CD8-positive, alpha-beta memory T cell (primary cell): ENCODE measurements around the gene SLITRK2. TPM values are rescaled to one million over a fixed set of nuclear protein-coding genes. Genes with fewer than 3 reads are reported as not detected.

Experiments
- CTCF ChIA-PET: fragments of 350-600 bp; sonication (Branson Sonifier 250); formaldehyde crosslinking; loops from one replicate; lab custom pipeline; 2021; ENCODE audit warnings: antibody characterized with exemption; lab: Charles Lee
- POLR2A ChIA-PET: fragments of 350-600 bp; sonication (Branson Sonifier 250); formaldehyde crosslinking; loops from one replicate; lab custom pipeline; 2021; ENCODE audit warnings: antibody characterized with exemption; lab: Charles Lee
- DNase-seq, 5 donors: peaks; one replicate each; pipeline versions ENCODE4 v3.0.0 to v3.0.0-alpha.2; 2020 to 2022; ENCODE audit warnings: mixed read lengths in 1 of 5
- H3K27ac ChIP-seq: one replicate; pipeline ENCODE4 v1.7.0; 2013; ENCODE audit warnings: low read depth, mild to moderate bottlenecking, low read length, moderate library complexity
- H3K27me3 ChIP-seq: 2 replicates; pipeline ENCODE4 v1.7.0; 2013; ENCODE audit warnings: low read length, mild to moderate bottlenecking; ENCODE audit not compliant: insufficient read depth, poor library complexity, severe bottlenecking
- H3K36me3 ChIP-seq: 2 replicates; pipeline ENCODE4 v1.7.0; 2013; ENCODE audit warnings: mild to moderate bottlenecking, low read length, moderate library complexity; ENCODE audit not compliant: insufficient read depth
- H3K4me1 ChIP-seq: 2 replicates; pipeline ENCODE4 v1.7.0; 2013; ENCODE audit warnings: mild to moderate bottlenecking, low read length, moderate library complexity; ENCODE audit not compliant: insufficient read depth
- H3K4me3 ChIP-seq: 2 replicates; pipeline ENCODE4 v1.7.0; 2013; ENCODE audit warnings: mild to moderate bottlenecking, low read length
- H3K9me3 ChIP-seq: 2 replicates; pipeline ENCODE4 v1.7.0; 2013; ENCODE audit warnings: mild to moderate bottlenecking, low read length
- H3K27ac Mint-ChIP-seq, 8 donors: one replicate each; pipeline ENCODE4 v1.8.0; 2020 to 2021; ENCODE audit warnings: mixed read lengths in 8 of 8, mild to moderate bottlenecking in 6 of 8, inconsistent platforms in 3 of 8, moderate library complexity in 3 of 8
- H3K27me3 Mint-ChIP-seq, 2 donors: one replicate each; pipeline ENCODE4 v1.8.0; 2020 to 2021; ENCODE audit warnings: mixed read lengths in 2 of 2, mild to moderate bottlenecking in 1 of 2, moderate library complexity in 1 of 2
- H3K36me3 Mint-ChIP-seq, 3 donors: one replicate each; pipeline ENCODE4 v1.8.0; 2020 to 2021; ENCODE audit warnings: mixed read lengths in 3 of 3, inconsistent platforms in 1 of 3, mild to moderate bottlenecking in 1 of 3
- H3K4me1 Mint-ChIP-seq, 3 donors: one replicate each; pipeline ENCODE4 v1.8.0; 2020 to 2021; ENCODE audit warnings: mixed read lengths in 3 of 3, inconsistent platforms in 1 of 3, mild to moderate bottlenecking in 1 of 3
- H3K4me3 Mint-ChIP-seq, 7 donors: one replicate each; pipeline ENCODE4 v1.8.0; 2020 to 2021; ENCODE audit warnings: mixed read lengths in 7 of 7, mild to moderate bottlenecking in 6 of 7, moderate library complexity in 4 of 7, inconsistent platforms in 2 of 7
- H3K9me3 Mint-ChIP-seq, 5 donors: one replicate each; pipeline ENCODE4 v1.8.0; 2020 to 2022; ENCODE audit warnings: mixed read lengths in 5 of 5, mild to moderate bottlenecking in 3 of 5, moderate library complexity in 2 of 5, inconsistent platforms in 1 of 5
- polyA plus RNA-seq: library from polyadenylated mRNA; unstranded; fragments of 300-500 nt; fragmentation: Illumina TruSeq; gene quantifications from one replicate; pipeline ENCODE4 v1.2.3, GENCODE V29; 2021
- total RNA-seq, 2 experiments: library from RNA; stranded (reverse); gene quantifications; one replicate each; pipeline ENCODE4 v1.2.3, GENCODE V29; 2021

SLITRK2 gene
- total and polyA plus RNA-seq, 3 experiments from 2014 or later, result not detected

DNA sequence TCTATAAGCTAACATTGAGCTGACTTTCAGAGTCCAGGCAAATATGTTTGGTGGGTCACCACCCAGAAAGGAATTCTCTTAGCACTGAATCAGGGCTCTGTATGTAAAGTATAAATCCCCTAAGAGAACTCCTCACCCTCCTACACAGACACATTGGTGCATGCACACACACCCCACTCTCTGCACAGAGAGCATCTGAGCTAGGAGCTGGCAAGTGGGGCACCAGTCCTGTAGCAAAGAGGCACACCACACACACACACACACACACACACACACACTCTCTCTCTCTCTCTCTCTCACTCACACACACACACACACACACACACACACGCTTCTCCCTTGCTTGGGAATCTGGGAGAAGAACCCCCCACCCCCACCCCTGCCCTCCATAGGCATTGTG lies 3.2 kb downstream of the SLITRK2 start:
- POLR2A ChIA-PET, result no interaction called here
- CTCF ChIA-PET, result no interaction called here
- Histone ChIP-seq H3K27me3 (no peaks in the 10 kb centered on the region), H3K27ac (no peak overlapping the region), H3K9me3 (no peaks in the 10 kb centered on the region), H3K4me3 (no peak overlapping the region), H3K36me3 (no peaks in the 10 kb centered on the region), H3K4me1 (no peaks in the 10 kb centered on the region)
- Mint-ChIP-seq H3K9me3 (peaks cover 0 to 3% (median 2%) of the 10 kb centered on the region in 5 donors), H3K36me3 (no peaks in the 10 kb centered on the region), H3K27ac (no peak overlapping the region), H3K27me3 (peaks cover 17 to 19% of the 10 kb centered on the region in 2 donors), H3K4me1 (peaks cover 0 to 2% (median 0%) of the 10 kb centered on the region in 3 donors), H3K4me3 (no peak overlapping the region)
- DNase-seq, result no peak

DNA sequence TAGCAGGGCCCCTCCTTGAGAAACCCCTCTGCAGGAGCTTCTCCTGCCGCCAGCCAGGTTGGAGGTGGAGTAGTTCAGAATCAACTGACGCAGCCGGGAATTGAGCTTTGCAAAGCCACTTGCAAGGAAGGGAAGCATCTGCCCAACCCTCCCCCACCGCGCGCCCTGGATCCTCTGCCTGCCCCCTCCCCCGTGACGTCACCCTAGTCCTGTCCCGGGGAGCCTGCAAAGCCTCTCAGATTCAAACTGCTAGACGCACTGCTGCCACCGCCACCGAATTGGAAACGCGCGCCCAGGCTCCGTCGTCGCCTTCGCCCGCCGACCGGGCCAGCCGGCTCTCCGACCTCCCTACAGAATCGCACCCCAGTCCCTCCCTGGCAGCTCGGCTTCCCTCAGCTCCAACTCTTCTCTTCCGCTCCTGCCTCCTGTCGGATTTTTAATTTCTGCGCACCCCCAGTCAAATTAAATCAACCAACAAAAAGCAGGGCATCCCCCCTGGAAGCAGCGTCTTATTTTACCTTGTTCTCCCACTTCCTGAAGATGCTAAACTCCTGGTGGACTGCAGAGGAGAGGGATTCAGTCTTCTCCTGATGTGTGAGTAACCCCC lies 3.8 kb downstream of the SLITRK2 start:
- ChIA-PET CTCF (no interaction called here), POLR2A (no interaction called here)
- no peak for DNase-seq
- H3K27ac Mint-ChIP-seq, result no peak overlapping the region
- H3K4me1 Mint-ChIP-seq, result peaks cover 0 to 2% (median 0%) of the 10 kb centered on the region in 3 donors
- no peaks in the 10 kb centered on the region for H3K36me3 Mint-ChIP-seq
- peaks cover 0 to 3% (median 2%) of the 10 kb centered on the region in 5 donors for H3K9me3 Mint-ChIP-seq
- no peak overlapping the region for H3K4me3 ChIP-seq
- no peaks in the 10 kb centered on the region for H3K4me1 ChIP-seq
- H3K27me3 ChIP-seq, result no peaks in the 10 kb centered on the region
- H3K27me3 Mint-ChIP-seq, result peaks cover 17 to 19% of the 10 kb centered on the region in 2 donors
- no peaks in the 10 kb centered on the region for H3K9me3 ChIP-seq
- H3K4me3 Mint-ChIP-seq, result no peak overlapping the region
- H3K36me3 ChIP-seq, result no peaks in the 10 kb centered on the region
- no peak overlapping the region for H3K27ac ChIP-seq

DNA sequence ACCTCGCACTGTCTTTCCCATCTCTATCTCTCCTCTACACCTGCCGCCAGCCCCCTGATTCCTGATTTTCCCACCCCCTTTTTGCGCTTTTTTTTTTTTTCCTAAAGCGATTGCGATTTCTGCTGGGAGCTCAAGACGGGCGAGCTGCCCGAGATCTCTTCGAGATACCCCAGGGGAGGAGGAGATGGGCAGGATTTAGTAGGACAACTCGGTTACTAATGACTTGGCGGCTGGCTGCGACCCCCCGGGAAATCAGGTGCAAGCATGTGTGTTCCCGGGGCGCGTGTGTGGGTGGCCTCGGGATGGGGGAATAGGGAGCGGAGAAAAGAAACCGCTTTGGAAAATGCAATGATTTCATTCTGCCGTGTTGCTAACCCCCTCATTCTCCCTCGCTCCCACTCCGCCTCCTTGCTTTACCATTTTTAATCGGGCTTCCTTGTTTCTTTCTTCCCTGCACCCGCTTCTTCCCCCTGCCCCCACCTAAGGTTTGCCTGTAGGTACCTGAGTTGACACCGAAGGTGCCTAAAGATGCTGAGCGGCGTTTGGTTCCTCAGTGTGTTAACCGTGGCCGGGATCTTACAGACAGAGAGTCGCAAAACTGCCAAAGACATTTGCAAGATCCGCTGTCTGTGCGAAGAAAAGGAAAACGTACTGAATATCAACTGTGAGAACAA lies 4.4 kb downstream of the SLITRK2 start:
- H3K4me3 Mint-ChIP-seq, result no peak overlapping the region
- Histone ChIP-seq H3K4me3 (no peak overlapping the region), H3K9me3 (no peaks in the 10 kb centered on the region), H3K27me3 (no peaks in the 10 kb centered on the region), H3K36me3 (no peaks in the 10 kb centered on the region), H3K27ac (no peak overlapping the region), H3K4me1 (no peaks in the 10 kb centered on the region)
- ChIA-PET CTCF (no interaction called here), POLR2A (no interaction called here)
- peaks cover 0 to 3% (median 2%) of the 10 kb centered on the region in 5 donors for H3K9me3 Mint-ChIP-seq
- peaks cover 0 to under 1% (median 0%) of the 10 kb centered on the region in 3 donors for H3K4me1 Mint-ChIP-seq
- DNase-seq, result no peak
- no peaks in the 10 kb centered on the region for H3K36me3 Mint-ChIP-seq
- peaks cover 16 to 17% of the 10 kb centered on the region in 2 donors for H3K27me3 Mint-ChIP-seq
- no peak overlapping the region for H3K27ac Mint-ChIP-seq

DNA sequence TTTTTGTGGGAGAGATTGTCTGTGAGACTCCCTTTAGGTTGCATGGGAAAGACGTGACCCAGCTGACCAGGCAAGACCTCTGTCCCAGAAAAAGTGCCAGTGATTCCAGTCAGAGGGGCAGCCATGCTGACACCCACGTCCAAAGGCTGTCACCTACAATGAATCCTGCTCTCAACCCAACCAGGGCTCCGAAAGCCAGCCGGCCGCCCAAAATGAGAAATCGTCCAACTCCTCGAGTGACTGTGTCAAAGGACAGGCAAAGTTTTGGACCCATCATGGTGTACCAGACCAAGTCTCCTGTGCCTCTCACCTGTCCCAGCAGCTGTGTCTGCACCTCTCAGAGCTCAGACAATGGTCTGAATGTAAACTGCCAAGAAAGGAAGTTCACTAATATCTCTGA lies 5.5 kb downstream of the SLITRK2 start:
- Mint-ChIP-seq H3K4me3 (no peak overlapping the region), H3K36me3 (no peaks in the 10 kb centered on the region), H3K4me1 (no peaks in the 10 kb centered on the region), H3K27ac (no peak overlapping the region), H3K27me3 (peaks cover 13 to 17% of the 10 kb centered on the region in 2 donors), H3K9me3 (peaks cover 0 to 3% (median 2%) of the 10 kb centered on the region in 5 donors)
- Histone ChIP-seq H3K27me3 (no peaks in the 10 kb centered on the region), H3K36me3 (no peaks in the 10 kb centered on the region), H3K27ac (no peak overlapping the region), H3K9me3 (no peaks in the 10 kb centered on the region), H3K4me3 (no peak overlapping the region), H3K4me1 (no peaks in the 10 kb centered on the region)
- DNase-seq, result no peak
- ChIA-PET POLR2A (no interaction called here), CTCF (no interaction called here)

DNA sequence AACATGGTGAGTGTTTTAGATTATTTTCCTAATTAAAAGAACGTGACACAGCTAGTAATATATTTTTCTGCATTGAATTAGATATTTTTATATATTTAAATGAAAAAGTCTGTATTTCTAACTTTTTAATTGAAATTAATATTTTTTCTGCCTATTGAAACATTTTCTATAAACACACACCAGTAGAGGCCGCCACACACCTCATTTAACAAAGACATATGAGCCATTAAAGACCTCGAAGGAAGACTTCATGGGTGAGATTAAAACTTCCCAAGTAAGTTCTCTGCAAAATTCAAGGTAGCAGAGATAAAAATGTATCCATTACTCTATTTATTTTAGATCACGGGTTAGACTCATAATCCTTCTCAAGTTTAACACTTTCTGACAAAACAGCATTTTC lies 8.3 kb downstream of the SLITRK2 start:
- peaks cover 6 to 8% of the 10 kb centered on the region in 2 donors for H3K27me3 Mint-ChIP-seq

DNA sequence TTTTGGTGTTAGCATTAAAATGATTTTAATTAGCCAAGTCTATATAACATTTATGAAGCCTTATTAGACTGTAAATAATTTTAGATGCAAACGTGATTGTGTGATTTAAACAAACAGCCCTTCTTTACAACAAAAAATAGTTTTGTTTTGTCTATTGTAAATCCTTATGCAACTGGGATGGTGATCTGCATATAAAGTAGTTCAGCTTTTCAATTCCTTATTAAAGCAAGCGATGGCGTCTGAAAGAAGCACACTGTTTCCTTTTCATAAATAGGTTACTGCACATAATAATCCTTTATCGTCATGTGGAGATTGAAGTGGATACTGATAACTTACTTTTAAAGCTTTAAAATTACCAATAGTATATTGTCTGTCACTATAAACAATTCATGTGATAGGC lies 8.8 kb downstream of the SLITRK2 start:
- Histone ChIP-seq H3K27me3 (no peaks in the 10 kb centered on the region), H3K4me3 (no peak overlapping the region), H3K27ac (no peak overlapping the region), H3K4me1 (no peaks in the 10 kb centered on the region), H3K36me3 (no peaks in the 10 kb centered on the region), H3K9me3 (no peaks in the 10 kb centered on the region)
- H3K27me3 Mint-ChIP-seq, result peaks cover 5 to 6% of the 10 kb centered on the region in 2 donors
- H3K4me3 Mint-ChIP-seq, result no peak overlapping the region
- H3K4me1 Mint-ChIP-seq, result no peaks in the 10 kb centered on the region
- ChIA-PET CTCF (no interaction called here), POLR2A (no interaction called here)
- H3K36me3 Mint-ChIP-seq, result no peaks in the 10 kb centered on the region
- no peak for DNase-seq
- H3K27ac Mint-ChIP-seq, result no peak overlapping the region
- H3K9me3 Mint-ChIP-seq, result peaks cover 0 to 3% (median 2%) of the 10 kb centered on the region in 5 donors

More for the DNA sequence above, 8.3 kb downstream of the SLITRK2 start:
- Mint-ChIP-seq H3K4me1 (no peaks in the 10 kb centered on the region), H3K9me3 (peaks cover 0 to 3% (median 2%) of the 10 kb centered on the region in 5 donors), H3K4me3 (no peak overlapping the region), H3K36me3 (no peaks in the 10 kb centered on the region), H3K27ac (no peak overlapping the region)
- Histone ChIP-seq H3K36me3 (no peaks in the 10 kb centered on the region), H3K9me3 (no peaks in the 10 kb centered on the region), H3K27me3 (no peaks in the 10 kb centered on the region), H3K27ac (no peak overlapping the region), H3K4me3 (no peak overlapping the region), H3K4me1 (no peaks in the 10 kb centered on the region)
- ChIA-PET CTCF (no interaction called here), POLR2A (no interaction called here)
- no peak for DNase-seq

DNA sequence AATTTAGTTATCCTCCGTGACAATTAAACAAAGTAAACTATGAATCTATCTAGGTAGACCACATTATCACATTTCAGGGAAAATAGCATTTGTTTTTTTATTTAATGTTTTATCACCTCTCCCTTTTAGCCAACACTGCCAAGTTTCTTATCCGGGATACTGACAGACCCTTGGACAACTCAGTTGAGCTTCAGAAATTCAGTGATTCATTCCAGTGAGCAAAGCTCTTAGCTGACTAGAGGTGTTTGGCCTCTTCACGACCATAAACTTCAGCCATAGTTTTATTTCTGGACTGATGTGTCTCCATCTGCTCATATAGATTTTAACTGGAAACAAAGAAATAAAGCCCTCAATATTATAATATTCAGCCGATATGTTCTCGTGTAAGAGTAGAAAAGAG lies 15.2 kb downstream of the SLITRK2 start:
- Mint-ChIP-seq H3K27me3 (peaks cover 0 to 2% of the 10 kb centered on the region in 2 donors), H3K4me1 (no peaks in the 10 kb centered on the region), H3K9me3 (no peaks in the 10 kb centered on the region), H3K4me3 (no peak overlapping the region), H3K36me3 (no peaks in the 10 kb centered on the region), H3K27ac (no peak overlapping the region)
- DNase-seq, result no peak
- Histone ChIP-seq H3K4me1 (no peaks in the 10 kb centered on the region), H3K9me3 (no peaks in the 10 kb centered on the region), H3K27ac (no peak overlapping the region), H3K36me3 (no peaks in the 10 kb centered on the region), H3K27me3 (no peaks in the 10 kb centered on the region), H3K4me3 (no peak overlapping the region)
- ChIA-PET CTCF (no interaction called here), POLR2A (no interaction called here)

DNA sequence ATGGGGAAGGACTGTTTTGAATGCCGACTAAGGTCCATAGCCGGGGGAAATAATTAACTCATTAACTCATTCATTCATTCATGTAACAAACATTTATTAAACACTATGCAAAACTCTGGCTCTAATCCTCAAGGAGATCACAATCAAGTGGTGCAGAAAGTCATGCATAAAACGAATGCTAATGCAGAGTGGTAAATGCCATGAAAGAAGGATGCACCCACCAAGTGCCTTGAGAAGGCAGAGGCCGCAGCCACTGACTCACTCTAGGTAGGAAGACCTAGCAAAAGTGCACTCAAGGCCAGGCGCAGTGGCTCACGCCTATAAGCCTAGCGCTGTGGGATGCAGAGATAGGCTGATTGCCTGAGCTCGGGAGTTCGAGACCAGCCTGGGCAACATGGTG lies 22.9 kb downstream of the SLITRK2 start:
- Histone ChIP-seq H3K36me3 (no peaks in the 10 kb centered on the region), H3K4me3 (no peak overlapping the region), H3K4me1 (no peaks in the 10 kb centered on the region), H3K27me3 (no peaks in the 10 kb centered on the region), H3K27ac (no peak overlapping the region), H3K9me3 (no peaks in the 10 kb centered on the region)
- H3K27me3 Mint-ChIP-seq, result peaks cover 0 to 2% of the 10 kb centered on the region in 2 donors
- ChIA-PET POLR2A (no interaction called here), CTCF (no interaction called here)
- no peaks in the 10 kb centered on the region for H3K4me1 Mint-ChIP-seq
- DNase-seq, result no peak
- H3K9me3 Mint-ChIP-seq, result peaks cover 0 to 2% (median 1%) of the 10 kb centered on the region in 5 donors
- H3K27ac Mint-ChIP-seq, result no peak overlapping the region
- H3K36me3 Mint-ChIP-seq, result no peaks in the 10 kb centered on the region
- H3K4me3 Mint-ChIP-seq, result no peak overlapping the region
